NCI-H146 (cell line): ENCODE results near the gene CPN1.

Source experiments
- DNase-seq: peaks from one replicate; lab custom pipeline; 2025; lab: John Stamatoyannopoulos, UW

The CPN1 gene

DNA sequence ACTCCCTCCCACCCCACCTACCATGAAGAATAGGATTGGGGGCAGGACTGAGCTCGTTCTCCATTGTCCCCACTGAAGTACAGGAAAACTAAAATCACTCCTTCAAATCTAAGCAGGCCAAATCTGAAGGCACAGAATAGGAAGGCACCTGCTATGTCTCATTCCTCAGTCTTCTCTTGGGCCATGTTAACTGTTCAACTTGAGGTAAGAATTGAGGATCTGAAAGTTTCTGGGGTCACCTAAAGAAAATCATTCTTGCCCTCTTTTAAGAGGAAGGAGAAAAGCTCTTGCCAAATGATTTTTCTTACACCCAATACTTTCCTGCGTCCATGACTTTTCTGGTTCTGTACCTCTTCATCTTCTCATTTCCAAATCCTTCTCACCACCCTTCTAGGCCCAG, 4.9 kb downstream of the CPN1 start:
- no peak for DNase-seq

DNA sequence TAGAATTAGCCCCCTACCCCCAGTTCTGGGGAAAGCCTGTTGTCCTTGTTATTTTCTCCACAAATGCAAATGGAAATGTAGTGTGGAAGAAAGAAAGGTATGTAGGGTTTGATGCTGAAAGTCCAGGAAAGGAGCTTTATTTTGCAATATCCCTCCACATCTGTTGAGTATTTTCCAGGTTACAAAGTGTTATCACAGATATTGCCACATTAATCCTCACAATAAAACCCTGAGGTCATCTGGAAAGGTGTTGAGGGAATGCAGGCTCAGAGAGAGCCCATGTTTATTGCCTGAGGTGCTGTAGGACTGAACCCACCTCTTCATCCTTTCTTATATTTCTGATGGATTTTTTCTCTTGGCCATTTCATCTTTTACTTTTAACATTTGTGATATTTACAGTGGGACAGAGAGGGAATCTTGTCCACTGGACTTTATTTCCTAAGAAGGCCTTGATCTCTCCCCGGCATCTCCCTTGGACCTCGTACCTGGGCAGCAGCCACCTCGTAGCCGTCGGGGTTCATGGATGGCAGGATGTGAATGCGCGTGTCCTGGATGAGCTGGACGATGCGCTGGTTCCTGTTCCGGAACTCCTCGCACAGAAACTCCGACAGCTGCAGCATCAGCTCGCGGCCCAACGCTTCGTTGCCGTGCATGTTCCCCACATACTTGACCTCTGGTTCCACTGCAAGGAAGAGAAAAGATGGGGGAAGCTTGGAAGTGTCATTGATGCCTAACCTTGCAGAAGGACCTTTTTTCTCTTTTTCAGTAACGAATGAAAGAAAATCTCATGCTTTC, 6.0 kb downstream of the CPN1 start:
- no peak for DNase-seq

DNA sequence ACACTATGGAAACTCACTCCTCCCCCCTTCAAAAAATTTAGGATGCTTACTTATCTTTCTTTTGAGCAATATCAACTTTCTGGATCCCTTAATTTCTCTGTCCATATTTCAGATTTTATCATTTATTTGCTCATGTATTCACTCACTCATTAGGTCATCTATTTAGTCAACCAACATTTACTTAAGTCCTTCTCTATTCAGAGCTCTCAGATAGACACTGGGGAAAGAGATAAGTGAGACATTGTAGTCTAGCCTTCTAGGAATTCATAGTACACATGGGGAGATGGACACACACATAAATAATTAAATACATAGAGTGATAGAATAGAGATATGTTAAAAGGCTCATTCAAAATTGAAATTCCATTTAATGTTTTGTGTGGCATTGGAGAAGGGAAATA, 9.2 kb downstream of the CPN1 start:
- DNase-seq = peak; percentile 76

- DNase-seq = no peak
These were observed 10.1 kb downstream of the CPN1 start for GRCh38 chr10:100071529-100071928.

DNA sequence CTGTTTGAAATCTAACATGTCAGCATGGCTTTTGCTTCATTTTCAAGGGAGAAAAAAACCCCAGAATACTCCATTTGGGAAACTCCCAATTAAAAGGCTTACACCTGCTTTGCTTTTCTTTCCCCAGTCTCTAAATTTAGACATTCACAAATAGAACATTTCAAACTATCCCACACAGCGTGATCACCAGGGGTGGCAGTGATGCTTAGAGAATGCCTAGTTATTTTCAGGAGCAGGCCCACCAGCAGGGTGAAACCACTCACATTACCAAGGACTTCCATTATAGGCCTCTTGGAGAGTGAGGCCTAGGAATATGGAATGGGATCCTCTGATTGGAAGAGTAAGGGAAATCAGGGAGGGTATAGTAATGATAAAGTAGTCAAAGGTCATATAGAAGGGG, 14.2 kb downstream of the CPN1 start:
- DNase-seq = no peak

- DNase-seq = no peak
These were observed 16.5 kb downstream of the CPN1 start for GRCh38 chr10:100065084-100065660.

DNA sequence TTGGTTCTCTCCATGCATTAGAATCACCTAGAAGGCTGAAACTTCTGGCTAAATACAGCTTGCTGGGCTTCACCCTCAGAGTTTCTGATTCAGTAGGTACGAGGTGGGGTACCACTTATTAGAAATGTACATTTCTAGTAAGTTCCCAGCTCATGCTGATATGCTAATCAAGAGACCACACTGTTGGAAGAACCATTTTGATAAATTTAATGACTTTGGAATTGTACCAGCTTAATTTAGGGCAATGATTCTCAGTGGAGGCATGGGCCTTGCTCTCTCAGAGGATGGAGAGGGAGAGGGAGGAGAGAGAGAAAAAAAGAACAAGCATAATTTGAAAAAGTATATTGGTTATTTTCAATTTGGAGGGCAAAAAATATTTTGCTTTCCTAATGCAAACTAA, 20.3 kb downstream of the CPN1 start:
- no peak for DNase-seq

- DNase-seq = no peak
These were observed 23.7 kb downstream of the CPN1 start for GRCh38 chr10:100057948-100058347.

GRCh38 chr10:100053686-100054460, 27.8 kb downstream of the CPN1 start:
- no peak for DNase-seq

- DNase-seq = peak; percentile 75
These were observed 35.6 kb downstream of the CPN1 start for GRCh38 chr10:100046021-100046486.

GRCh38 chr10:100045592-100045991, 36.1 kb downstream of the CPN1 start:
- DNase-seq = no peak

GRCh38 chr10:100043796-100044195, 37.9 kb downstream of the CPN1 start:
- no peak for DNase-seq

DNA sequence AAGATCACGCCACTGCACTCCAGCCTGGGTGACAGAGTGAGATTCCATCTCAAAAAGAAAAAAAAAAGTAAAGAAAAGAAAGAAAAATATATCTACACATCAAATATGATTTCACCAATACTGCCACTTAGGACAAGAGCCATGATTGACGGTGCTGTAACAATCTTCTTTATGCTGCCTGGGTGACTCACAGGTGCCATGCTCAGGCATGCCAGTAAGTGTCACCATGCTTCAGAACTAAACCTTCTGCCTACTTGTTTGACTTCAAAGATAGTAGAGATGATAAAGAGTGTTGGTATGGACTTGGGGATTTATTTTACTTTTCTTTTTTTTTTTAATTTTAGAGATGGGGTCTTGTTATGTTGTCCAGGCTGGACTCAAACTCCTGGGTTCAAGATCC, 38.3 kb downstream of the CPN1 start:
- DNase-seq = no peak

DNA sequence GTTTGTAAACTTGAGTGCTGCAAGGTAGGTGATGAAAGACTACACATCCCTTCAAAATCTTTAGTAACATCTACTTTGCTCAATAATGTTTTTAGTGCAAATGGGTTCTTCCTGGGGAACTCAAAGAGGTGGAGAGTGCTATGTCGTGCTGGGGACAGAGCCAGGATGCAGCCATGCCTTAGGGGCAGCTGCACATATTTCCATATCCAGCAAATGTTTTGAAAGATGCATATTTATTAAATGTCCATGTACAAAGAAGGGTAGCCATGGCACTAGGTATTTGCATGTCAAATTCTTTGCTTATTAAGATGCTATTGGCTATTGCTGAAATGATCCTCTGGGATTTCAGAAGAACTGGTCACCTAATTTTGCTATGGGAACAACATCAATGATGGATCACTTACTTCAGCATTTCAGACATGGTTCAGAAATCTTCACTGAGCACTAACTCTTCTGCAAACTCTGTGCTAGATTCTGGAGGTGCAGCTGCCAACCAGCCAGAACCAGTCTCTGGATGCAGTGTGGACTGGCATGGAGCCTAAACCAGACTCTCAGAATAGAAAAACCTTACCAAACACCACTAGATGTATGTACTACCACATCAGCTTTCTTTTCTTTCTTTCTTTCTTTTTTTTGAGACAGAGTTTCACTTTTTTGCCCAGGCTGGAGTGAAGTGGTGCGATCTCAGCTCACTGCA, 40.2 kb downstream of the CPN1 start:
- no peak for DNase-seq

- no peak for DNase-seq
These were observed 43.1 kb downstream of the CPN1 start for GRCh38 chr10:100038561-100039071.

- no peak for DNase-seq
These were observed 43.8 kb downstream of the CPN1 start for GRCh38 chr10:100037758-100038315.

DNA sequence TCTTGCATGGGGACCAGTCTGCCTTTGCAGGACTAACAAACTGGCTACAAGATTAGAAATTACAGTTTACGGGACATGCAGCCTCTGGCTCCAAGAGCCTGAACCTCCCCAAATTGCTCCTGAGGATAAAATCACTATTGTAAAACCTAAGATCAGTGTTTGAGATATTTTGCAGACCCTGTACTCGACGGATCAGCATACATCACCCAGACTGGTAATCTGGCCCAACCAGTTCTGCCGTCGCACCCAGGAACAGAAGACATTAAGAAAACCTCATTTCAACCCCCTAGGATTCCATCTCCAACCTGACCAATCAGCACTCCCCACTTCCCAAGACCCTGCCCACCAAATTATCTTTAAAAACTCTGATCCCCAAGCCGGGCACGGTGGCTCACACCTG, 44.8 kb downstream of the CPN1 start:
- DNase-seq = no peak

DNA sequence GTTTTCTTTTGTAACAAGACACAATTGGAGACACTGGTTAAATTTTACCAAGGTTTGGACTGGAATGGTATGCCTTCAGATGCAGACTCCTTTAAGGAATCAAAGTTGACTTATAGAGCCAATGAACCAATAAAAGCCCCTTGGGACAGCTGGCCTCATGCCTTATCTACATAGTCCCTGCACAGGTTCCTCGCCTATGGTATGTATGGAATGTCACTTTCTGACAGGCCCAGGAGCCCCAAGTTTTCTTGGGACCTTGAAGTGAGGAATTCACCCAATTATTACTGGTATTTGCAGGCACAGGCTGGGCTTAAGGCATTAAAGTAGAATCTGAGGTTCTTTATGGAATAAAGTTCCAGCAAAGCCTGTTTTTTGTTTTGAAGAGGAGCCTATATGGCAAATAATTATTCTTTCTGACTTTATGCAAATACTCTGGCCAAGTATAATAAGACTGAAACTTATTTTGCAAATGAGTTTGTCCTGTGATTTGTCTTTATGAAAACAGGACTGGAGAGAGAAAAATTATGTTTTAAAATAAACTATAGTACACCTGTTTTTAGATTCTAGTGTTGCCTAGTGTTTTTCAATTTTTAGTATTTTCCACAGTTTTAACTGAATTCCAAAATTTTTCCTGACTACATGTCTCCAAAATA, 47.8 kb downstream of the CPN1 start:
- DNase-seq = no peak

- DNase-seq = no peak
These were observed 54.3 kb downstream of the CPN1 start for GRCh38 chr10:100027416-100027815.

DNA sequence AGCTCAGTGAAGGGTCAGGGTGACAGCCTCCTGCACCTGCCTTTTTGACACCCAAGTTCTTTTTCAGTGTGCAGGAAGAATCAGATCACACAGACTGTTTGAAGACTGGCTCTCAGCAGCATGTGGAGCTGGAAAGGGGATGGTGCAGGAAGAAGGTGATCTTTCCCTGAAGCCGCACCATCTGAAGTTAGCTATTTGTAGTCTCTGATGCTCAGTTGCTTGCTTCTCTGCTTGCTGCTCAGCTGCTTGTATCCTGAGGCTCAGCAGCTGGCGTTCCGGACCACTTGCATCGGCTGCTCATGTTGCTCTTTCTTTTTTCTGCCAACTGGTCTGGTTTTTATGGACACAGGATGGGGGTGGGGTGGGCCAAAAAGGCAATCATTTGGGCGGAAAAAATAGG, 56.1 kb downstream of the CPN1 start:
- peak; percentile 78 for DNase-seq

GRCh38 chr10:100024748-100025147, 56.9 kb downstream of the CPN1 start:
- peak; percentile 16 for DNase-seq
